Activated CD8-positive, alpha-beta memory T cell treated with anti-CD3 and anti-CD28 coated beads, Interleukin-2, amount 50 U/mL, for 1 hour (primary cell): Measurements from ENCODE around the gene ARHGAP29.
"Not testable (repeated sequence)": the region's sequence is repeated elsewhere in the genome, so short reads cannot be mapped to it uniquely, and the experiment has no call there.

Source experiments
- DNase-seq: peaks from one replicate; pipeline ENCODE4 v3.0.0-alpha.2; 2020; ENCODE audit errors: extremely low read depth

The ARHGAP29 gene

GRCh38 chr1:94180650-94181049 lies 56.7 kb downstream of the ARHGAP29 start:
- no peak for DNase-seq

- DNase-seq = no peak
Observed at GRCh38 chr1:94178901-94179300, 58.5 kb downstream of the ARHGAP29 start.

- no peak for DNase-seq
Observed at GRCh38 chr1:94169126-94169525, 68.3 kb downstream of the ARHGAP29 start.

GRCh38 chr1:94165843-94166242 lies 71.5 kb downstream of the ARHGAP29 start:
- no peak for DNase-seq

- not testable (repeated sequence) for DNase-seq
Observed at GRCh38 chr1:94164885-94165284, 72.5 kb downstream of the ARHGAP29 start.

GRCh38 chr1:94164121-94164520 lies 73.3 kb downstream of the ARHGAP29 start:
- DNase-seq = not testable (repeated sequence)

GRCh38 chr1:94163249-94163648 lies 74.1 kb downstream of the ARHGAP29 start:
- not testable (repeated sequence) for DNase-seq

- no peak for DNase-seq
Observed at GRCh38 chr1:94160811-94161210, 76.6 kb downstream of the ARHGAP29 start.

- no peak for DNase-seq
Observed at GRCh38 chr1:94156096-94156625, 81.2 kb downstream of the ARHGAP29 start.

GRCh38 chr1:94154989-94155388 lies 82.4 kb downstream of the ARHGAP29 start:
- no peak for DNase-seq

- no peak for DNase-seq
Observed at GRCh38 chr1:94153133-94153532, 84.3 kb downstream of the ARHGAP29 start.

GRCh38 chr1:94149166-94149565 lies 88.2 kb downstream of the ARHGAP29 start:
- DNase-seq = not testable (repeated sequence)

- DNase-seq = no peak
Observed at GRCh38 chr1:94146273-94146672, 91.1 kb downstream of the ARHGAP29 start.

GRCh38 chr1:94144836-94145235 lies 92.5 kb downstream of the ARHGAP29 start:
- no peak for DNase-seq

GRCh38 chr1:94143809-94144176 lies 93.6 kb downstream of the ARHGAP29 start:
- no peak for DNase-seq

- no peak for DNase-seq
Observed at GRCh38 chr1:94143173-94143808, 94.1 kb downstream of the ARHGAP29 start.

GRCh38 chr1:94142583-94142982 lies 94.8 kb downstream of the ARHGAP29 start:
- DNase-seq = no peak

- no peak for DNase-seq
Observed at GRCh38 chr1:94142022-94142421, 95.4 kb downstream of the ARHGAP29 start.

GRCh38 chr1:94132111-94132510 lies 105.3 kb downstream of the ARHGAP29 start:
- DNase-seq = no peak

GRCh38 chr1:94130851-94131595 lies 106.4 kb downstream of the ARHGAP29 start:
- no peak for DNase-seq

GRCh38 chr1:94126651-94127050 lies 110.7 kb downstream of the ARHGAP29 start:
- DNase-seq = no peak

- DNase-seq = no peak
Observed at GRCh38 chr1:94125551-94126514, 111.6 kb downstream of the ARHGAP29 start.
